HepG2 (cell line): ENCODE data around the gene NPAS2. TPM values are rescaled to one million over a fixed set of nuclear protein-coding genes. Genes with fewer than 3 reads are reported as not detected.

Experiments used
- ATAC-seq: fragments of 200-7000 bp; cut with Tn5 transposase; 3 replicates; pipeline ENCODE4 v1.9.1; 2020; ENCODE audit warnings: mild to moderate bottlenecking, moderate library complexity
- BruUV-seq: library from RNA; stranded (reverse); fragments of 400-500 nt; replicated peaks from 2 replicates; lab custom pipeline; 2021; lab: Mats Ljungman, UMichigan
- CTCF ChIA-PET: fragments of 300-600 bp; formaldehyde crosslinking; extraction: SDS; loops from one replicate; lab custom pipeline; 2021; ENCODE audit warnings: low total read pairs, inconsistent platforms, low intra/inter-chr PET ratio; lab: Yijun Ruan, JAX
- POLR2A ChIA-PET: fragments of 350-600 bp; sonication (Branson Sonifier 250); formaldehyde crosslinking; loops from one replicate; lab custom pipeline; 2020; ENCODE audit warnings: antibody characterized with exemption, inconsistent platforms; lab: Yijun Ruan, JAX
- DNase-seq: peaks from one replicate; pipeline ENCODE4 v3.0.0-alpha.2; 2015; ENCODE audit warnings: low spot score
- FAIRE-seq: peaks from 3 replicates; lab custom pipeline; 2011; peaks lifted over from hg19 to GRCh38; lab: Jason Lieb, UNC
- H2AFZ ChIP-seq: one replicate; pipeline ENCODE4 v1.6.1; 2011; ENCODE audit warnings: low read length, inconsistent platforms
- H3K27ac ChIP-seq: fragments of 300-600 bp; 3 replicates; pipeline ENCODE4 v1.8.0; 2011; ENCODE audit warnings: mixed run types, mild to moderate bottlenecking, mixed read lengths, low read length, inconsistent platforms; ENCODE audit not compliant: insufficient read depth; ENCODE audit errors: extremely low read length
- H3K27me3 ChIP-seq, 2 experiments: fragments of 200-600 bp in 1 of 2; 2 replicates in 1 of 2; 3 replicates in 1 of 2; pipeline versions ENCODE4 v1.6.0 to v1.8.0; 2011; ENCODE audit warnings: low read length in 2 of 2, mild to moderate bottlenecking in 2 of 2, moderate library complexity in 2 of 2, inconsistent platforms in 1 of 2; ENCODE audit not compliant: insufficient read depth in 2 of 2, control insufficient read depth in 1 of 2
- H3K36me3 ChIP-seq, 2 experiments: fragments of 200-600 bp in 1 of 2; replicated peaks in 1 of 2; 2 replicates in 1 of 2; 3 replicates in 1 of 2; pipeline versions ENCODE4 v1.5.1 to v1.8.0; 2011; ENCODE audit warnings: low read length in 2 of 2, inconsistent platforms in 1 of 2; ENCODE audit not compliant: insufficient read depth in 2 of 2, control insufficient read depth in 1 of 2
- H3K4me1 ChIP-seq: 2 replicates; pipeline ENCODE4 v1.5.1; 2012; ENCODE audit warnings: low read length, inconsistent platforms; ENCODE audit not compliant: insufficient read depth
- H3K4me2 ChIP-seq: 2 replicates; pipeline ENCODE4 v1.6.0; 2011; ENCODE audit warnings: low read depth, low read length, inconsistent platforms
- H3K4me3 ChIP-seq, 3 experiments: fragments of 200-600 bp in 1 of 3; sonication (generic), shearing (Covaris generic) in 1 of 3; replicated peaks in 1 of 3; 2 replicates each; pipeline ENCODE4 v1.5.1; 2011 to 2016; ENCODE audit warnings: low read length in 3 of 3, inconsistent platforms in 2 of 3, low read depth in 2 of 3, mild to moderate bottlenecking in 2 of 3, control low read depth in 1 of 3, mixed read lengths in 1 of 3; ENCODE audit not compliant: insufficient read depth in 1 of 3
- H3K79me2 ChIP-seq: one replicate; pipeline ENCODE4 v1.6.1; 2011; ENCODE audit warnings: low read length, inconsistent platforms; ENCODE audit not compliant: insufficient read depth
- H3K9ac ChIP-seq: 2 replicates; pipeline ENCODE4 v1.6.0; 2011; ENCODE audit warnings: mild to moderate bottlenecking, low read depth, low read length, inconsistent platforms; ENCODE audit not compliant: insufficient read depth
- H3K9me3 ChIP-seq: 2 replicates; pipeline ENCODE4 v1.5.1; 2012; ENCODE audit warnings: mild to moderate bottlenecking, low read length
- H4K20me1 ChIP-seq: 2 replicates; pipeline ENCODE4 v1.6.0; 2011; ENCODE audit warnings: inconsistent platforms, mild to moderate bottlenecking, low read length, moderate library complexity; ENCODE audit not compliant: insufficient read depth
- ATF7-NPFF ChIP-seq: sonication (generic); formaldehyde crosslinking; IDR thresholded peaks from 2 replicates; pipeline ENCODE4 v1.8.1; 2023; ENCODE audit warnings: mild to moderate bottlenecking, low read depth, missing genetic modification reagents, moderate library complexity
- EZH2 ChIP-seq: conservative IDR thresholded peaks from 2 replicates; pipeline ENCODE4 v1.6.1; 2012; ENCODE audit warnings: mild to moderate bottlenecking, low read depth, low read length, moderate library complexity
- FOXK2 ChIP-seq: fragments of 450-650 bp; IDR thresholded peaks from 2 replicates; pipeline ENCODE4 v1.6.1; 2016
- GABPA ChIP-seq, 2 experiments: IDR thresholded peaks; 2 replicates each; pipeline ENCODE4 v1.6.1; 2011 to 2016; ENCODE audit warnings: low read depth in 2 of 2, low read length in 1 of 2, missing biosample characterization in 1 of 2, missing genetic modification characterization in 1 of 2
- HCFC1 ChIP-seq: fragments of 150-350 bp; IDR thresholded peaks from 2 replicates; pipeline ENCODE4 v1.6.1; 2014; ENCODE audit warnings: low read depth, low read length
- KLF6 ChIP-seq: IDR thresholded peaks from 2 replicates; pipeline ENCODE4 v1.8.0; 2016; ENCODE audit warnings: missing biosample characterization, missing genetic modification reagents
- NBN ChIP-seq: fragments of 450-650 bp; conservative IDR thresholded peaks from 2 replicates; pipeline ENCODE4 v1.6.1; 2017
- PHF8 ChIP-seq: sonication (generic); formaldehyde crosslinking; IDR thresholded peaks from 2 replicates; pipeline ENCODE4 v1.5.0; 2020; ENCODE audit warnings: missing genetic modification reagents
- THAP11 ChIP-seq: IDR thresholded peaks from 2 replicates; pipeline ENCODE4 v1.6.1; 2016; ENCODE audit warnings: missing biosample characterization, missing genetic modification reagents
- ZFP36 ChIP-seq: fragments of 150-350 bp; IDR thresholded peaks from 2 replicates; pipeline ENCODE4 v1.6.1; 2018; ENCODE audit warnings: borderline replicate concordance, low read length, low read depth; ENCODE audit not compliant: partially characterized antibody
- ZMYM3 ChIP-seq: sonication (generic); formaldehyde crosslinking; IDR thresholded peaks from 2 replicates; pipeline ENCODE4 v1.5.1; 2020; ENCODE audit warnings: mild to moderate bottlenecking, missing genetic modification reagents
- ZNF318 ChIP-seq: sonication (generic); formaldehyde crosslinking; IDR thresholded peaks from 2 replicates; pipeline ENCODE4 v1.4.0; 2020; ENCODE audit warnings: mild to moderate bottlenecking, missing genetic modification reagents
- ZNF672 ChIP-seq: sonication (generic); formaldehyde crosslinking; IDR thresholded peaks from 2 replicates; pipeline ENCODE4 v1.8.1; 2022; ENCODE audit warnings: missing genetic modification reagents
- ZNF773 ChIP-seq: sonication (generic); formaldehyde crosslinking; IDR thresholded peaks from 2 replicates; pipeline ENCODE4 v1.4.0; 2020; ENCODE audit warnings: missing genetic modification reagents, borderline replicate concordance
- ZUFSP ChIP-seq: sonication (generic); formaldehyde crosslinking; IDR thresholded peaks from 2 replicates; pipeline ENCODE4 v1.9.0; 2021; ENCODE audit warnings: missing genetic modification reagents, mild to moderate bottlenecking, borderline replicate concordance
- WGBS: methylation state at CpG from one replicate; pipeline ENCODE4 v1.1.6; 2017; ENCODE audit warnings: low lambda C conversion rate; 5-methylcytosine and 5-hydroxymethylcytosine counted together
- in situ Hi-C: cut with HindIII; loops from 2 replicates; pipeline ENCODE4 v1.10.0; 2017; ENCODE audit warnings: low pct_unique_long_range_greater_than_20kb; ENCODE audit not compliant: extremely low pct_ligation_motif_present
- intact Hi-C: fragments of 100-400 bp; cut with micrococcal nuclease; formaldehyde crosslinking; loops from one replicate; pipeline ENCODE4 v1.10.0; 2022; ENCODE audit not compliant: unreplicated experiment
- polyA plus RNA-seq, 8 experiments: library from polyadenylated mRNA; depleted of rRNA in 3 of 8; stranded (reverse) in 7 of 8; unstranded in 1 of 8; fragments of >200 nt; fragmentation: Illumina TruSeq in 4 of 8; extraction: Trizol in 4 of 8; gene quantifications; 2 replicates each; pipeline versions ENCODE4 v1.2.1 to v1.2.3, GENCODE V29; 2011 to 2016; ENCODE audit warnings: low read depth in 4 of 8, missing spikeins in 1 of 8, mixed read lengths in 1 of 8; ENCODE audit not compliant: insufficient read depth in 1 of 8
- total RNA-seq, 5 experiments: library from RNA; depleted of rRNA; stranded (reverse); fragments of >200 nt; fragmentation: Illumina TruSeq; extraction: Trizol; gene quantifications; 2 replicates each; pipeline ENCODE4 v1.2.3, GENCODE V29; 2016; ENCODE audit warnings: low read depth in 1 of 5

NPAS2 gene
- total and polyA plus RNA-seq, 2 of the 13 experiments (the other 11 are each of a cell fraction or from before 2014, with no cell fraction given) = 14.8 to 37.5 TPM

- no peak for TF ChIP-seq ZNF318 (CRISPR knock-in tag)
- peak; percentile 56 for TF ChIP-seq ZMYM3
- peak; percentile 80 for TF ChIP-seq ZFP36
- TF ChIP-seq, all 625 proteins: peak for 7
Measured at GRCh38 chr2:100791936-100792308, 28.0 kb upstream of the NPAS2 start (continued).

- H3K4me3 ChIP-seq = peak overlapping the region in 1 of 3 experiments; percentile 36; a peak in 1 of 6 replicates
- H4K20me1 ChIP-seq = no peaks in the 10 kb centered on the region
- no peak overlapping the region; the same call in 1 of the 2 replicates for H3K9ac ChIP-seq
- H2AFZ ChIP-seq = no peak overlapping the region
- no peak overlapping the region for H3K27ac ChIP-seq
- 60% methylated on average over 8 of the region's 8 CpGs for WGBS
- H3K9me3 ChIP-seq = no peaks in the 10 kb centered on the region
- peak overlapping the region; percentile 57 for H3K4me2 ChIP-seq
- DNase-seq = no peak
- H3K79me2 ChIP-seq = no peaks in the 10 kb centered on the region
- in situ Hi-C loops (no loop called here), intact Hi-C loops (no loop called here)
- peak; percentile 43 for ATAC-seq
- POLR2A ChIA-PET = interaction anchor here (0.8 to 3.5 kb wide), 4 partner anchors 13 to 26 kb away, joined by 3 to 24 read pairs (median 4); no protein-coding TSS in a partner anchor
- no peaks in the 10 kb centered on the region for H3K27me3 ChIP-seq
- H3K4me1 ChIP-seq = peaks cover 64% of the 10 kb centered on the region
- CTCF ChIA-PET = no interaction called here
- no peaks in the 10 kb centered on the region for H3K36me3 ChIP-seq
- FAIRE-seq = no peak
- no TSS peak for BruUV-seq
- TF ChIP-seq ZUFSP (CRISPR knock-in tag) (no peak), THAP11 (CRISPR knock-in tag) (no peak), ZNF773 (CRISPR knock-in tag) (no peak), FOXK2 (no peak), KLF6 (no peak), HCFC1 (no peak), NBN (no peak), PHF8 (CRISPR knock-in tag) (no peak), ZNF672 (CRISPR knock-in tag) (no peak), ATF7-NPFF (CRISPR knock-in tag) (no peak), EZH2 (no peak), GABPA (IDR thresholded peaks at IDR 0.05; ENCODE audit: low read depth, low read length) (no peak), GABPA (CRISPR knock-in tag; IDR thresholded peaks at IDR 0.05; ENCODE audit: low read depth) (no peak)
Measured at GRCh38 chr2:100793220-100793619, 26.7 kb upstream of the NPAS2 start.
